C4-2B (cell line): ENCODE results near the gene ZNF277.

Source experiments
- H3K27ac ChIP-seq: fragments of 450-650 bp; 2 replicates; pipeline ENCODE4 v1.5.1; 2017
- CTCF ChIP-seq: fragments of 450-650 bp; conservative IDR thresholded peaks from 2 replicates; pipeline ENCODE4 v1.5.1; 2017; ENCODE audit warnings: mild to moderate bottlenecking
- ZFX ChIP-seq: fragments of 450-650 bp; IDR thresholded peaks from 2 replicates; pipeline ENCODE4 v1.6.1; 2017

Gene ZNF277

GRCh38 chr7:112212571-112212970, 6.1 kb downstream of the ZNF277 start:
- TF ChIP-seq ZFX, result no peak
- TF ChIP-seq CTCF, result no peak
- no peak overlapping the region for H3K27ac ChIP-seq

GRCh38 chr7:112213735-112214134, 7.2 kb downstream of the ZNF277 start:
- no peak for TF ChIP-seq CTCF
- TF ChIP-seq ZFX, result no peak
- no peak overlapping the region for H3K27ac ChIP-seq

GRCh38 chr7:112214268-112214667, 7.8 kb downstream of the ZNF277 start:
- H3K27ac ChIP-seq, result no peak overlapping the region
- TF ChIP-seq CTCF (no peak), ZFX (no peak)

- TF ChIP-seq CTCF (no peak; the same call in 1 of the 2 replicates), ZFX (no peak)
- no peak overlapping the region for H3K27ac ChIP-seq
Observed at GRCh38 chr7:112214883-112215282, 8.4 kb downstream of the ZNF277 start.

GRCh38 chr7:112215787-112216186, 9.3 kb downstream of the ZNF277 start:
- TF ChIP-seq ZFX, result no peak

GRCh38 chr7:112220877-112221434, 14.5 kb downstream of the ZNF277 start:
- H3K27ac ChIP-seq, result no peak overlapping the region
- no peak for TF ChIP-seq ZFX
- TF ChIP-seq CTCF, result no peak

More at GRCh38 chr7:112215787-112216186, 9.3 kb downstream of the ZNF277 start:
- no peak overlapping the region for H3K27ac ChIP-seq

GRCh38 chr7:112223310-112223709, 16.8 kb downstream of the ZNF277 start:
- TF ChIP-seq CTCF, result no peak
- no peak for TF ChIP-seq ZFX
- no peak overlapping the region for H3K27ac ChIP-seq

- no peak for TF ChIP-seq CTCF
- no peak for TF ChIP-seq ZFX
Observed at GRCh38 chr7:112224186-112224585, 17.7 kb downstream of the ZNF277 start.

More at GRCh38 chr7:112224186-112224585, 17.7 kb downstream of the ZNF277 start:
- no peak overlapping the region for H3K27ac ChIP-seq
